ENCODE data around the gene RNF113B. TPM values are rescaled to one million over a fixed set of nuclear protein-coding genes. Genes with fewer than 3 reads are reported as not detected.

The RNF113B gene
- total and polyA plus RNA-seq, 2 donors (not counting 1 experiment from before 2014, with no cell fraction given): not detected

GRCh38 chr13:98156259-98156658 lies 20.8 kb downstream of the RNF113B start:
- no peak overlapping the region for H3K4me2 ChIP-seq (replicated peaks; ENCODE audit: low read depth, low read length, poor library complexity, severe bottlenecking)
- H3K4me3 ChIP-seq (ENCODE audit: control extremely low read depth in 1 of 5, extremely low read depth in 1 of 5, insufficient read depth in 1 of 5, low read depth in 2 of 5, low read length in 4 of 5): no peak overlapping the region
- POLR2A ChIA-PET: no interaction called here
- no peaks in the 10 kb centered on the region for H4K20me1 ChIP-seq (ENCODE audit: control insufficient read depth, insufficient read depth, low read length, poor library complexity, severe bottlenecking)
- Mint-ChIP-seq H3K4me3 (no peak overlapping the region), H3K27ac (no peak overlapping the region), H3K4me1 (no peaks in the 10 kb centered on the region), H3K27me3 (peaks cover 23% of the 10 kb centered on the region), H3K9me3 (ENCODE audit: insufficient read depth) (no peaks in the 10 kb centered on the region)
- no peaks in the 10 kb centered on the region for H3K79me2 ChIP-seq (ENCODE audit: control insufficient read depth, insufficient read depth, low read length)
- DNase-seq: no peak
- H2AFZ ChIP-seq (ENCODE audit: insufficient read depth, low read depth, low read length, poor library complexity, severe bottlenecking): no peak overlapping the region
- WGBS (ENCODE audit: insufficient coverage): no CpG with 5 or more reads among the region's 2 CpGs
- intact Hi-C loops (cut with micrococcal nuclease): no loop called here
- CTCF ChIA-PET: no interaction called here
- no peaks in the 10 kb centered on the region for H3K36me3 ChIP-seq (replicated peaks in 1 of 2; ENCODE audit: control extremely low read depth in 1 of 2, control insufficient read depth in 1 of 2, extremely low read depth in 1 of 2, insufficient read depth in 2 of 2, low read length in 1 of 2)
- no peak overlapping the region for H3K27ac ChIP-seq (ENCODE audit: low read length in 2 of 2)
- H3K9me3 ChIP-seq (ENCODE audit: control extremely low read depth in 1 of 3, control insufficient read depth in 2 of 3, insufficient read depth in 1 of 3, low read length in 2 of 3): no peaks in the 10 kb centered on the region
- TF ChIP-seq CTCF (IDR thresholded peaks at IDR 0.05) (no peak), EZH2 (IDR thresholded peaks at IDR 0.05; ENCODE audit: borderline replicate concordance, insufficient read depth, low read depth, low read length, poor library complexity, severe bottlenecking) (no peak)
- no peak for ATAC-seq (ENCODE audit: low read depth)
- H3K27me3 ChIP-seq (replicated peaks in 1 of 4; ENCODE audit: control extremely low read depth in 1 of 4, control insufficient read depth in 3 of 4, insufficient read depth in 4 of 4, low read length in 3 of 4): peaks cover 0 to 3% (median 0%) of the 10 kb centered on the region in 4 experiments
- H3K9ac ChIP-seq (ENCODE audit: low read length): no peak overlapping the region
- H3K4me1 ChIP-seq (ENCODE audit: control insufficient read depth in 2 of 2, insufficient read depth in 2 of 2, low read length in 2 of 2): no peaks in the 10 kb centered on the region

GRCh38 chr13:98155475-98156109 lies 21.5 kb downstream of the RNF113B start:
- H3K9me3 ChIP-seq (ENCODE audit: control extremely low read depth in 1 of 3, control insufficient read depth in 2 of 3, insufficient read depth in 1 of 3, low read length in 2 of 3): no peaks in the 10 kb centered on the region
- H2AFZ ChIP-seq (ENCODE audit: insufficient read depth, low read depth, low read length, poor library complexity, severe bottlenecking): no peak overlapping the region
- Mint-ChIP-seq H3K27me3 (peaks cover 26% of the 10 kb centered on the region), H3K4me1 (no peaks in the 10 kb centered on the region), H3K4me3 (no peak overlapping the region), H3K27ac (no peak overlapping the region), H3K9me3 (ENCODE audit: insufficient read depth) (no peaks in the 10 kb centered on the region)
- peaks cover 0 to 3% (median 0%) of the 10 kb centered on the region in 4 experiments for H3K27me3 ChIP-seq (replicated peaks in 1 of 4; ENCODE audit: control extremely low read depth in 1 of 4, control insufficient read depth in 3 of 4, insufficient read depth in 4 of 4, low read length in 3 of 4)
- DNase-seq (no peak), ATAC-seq (ENCODE audit: low read depth) (no peak)
- no peaks in the 10 kb centered on the region for H3K4me1 ChIP-seq (ENCODE audit: control insufficient read depth in 2 of 2, insufficient read depth in 2 of 2, low read length in 2 of 2)
- no peaks in the 10 kb centered on the region for H4K20me1 ChIP-seq (ENCODE audit: control insufficient read depth, insufficient read depth, low read length, poor library complexity, severe bottlenecking)
- no peaks in the 10 kb centered on the region for H3K36me3 ChIP-seq (replicated peaks in 1 of 2; ENCODE audit: control extremely low read depth in 1 of 2, control insufficient read depth in 1 of 2, extremely low read depth in 1 of 2, insufficient read depth in 2 of 2, low read length in 1 of 2)
- ChIA-PET CTCF (no interaction called here), POLR2A (no interaction called here)
- no peak overlapping the region for H3K27ac ChIP-seq (ENCODE audit: low read length in 2 of 2)
- TF ChIP-seq EZH2 (IDR thresholded peaks at IDR 0.05; ENCODE audit: borderline replicate concordance, insufficient read depth, low read depth, low read length, poor library complexity, severe bottlenecking): no peak
- TF ChIP-seq CTCF (IDR thresholded peaks at IDR 0.05): no peak
- no peaks in the 10 kb centered on the region for H3K79me2 ChIP-seq (ENCODE audit: control insufficient read depth, insufficient read depth, low read length)
- H3K9ac ChIP-seq (ENCODE audit: low read length): no peak overlapping the region
- intact Hi-C loops (cut with micrococcal nuclease): no loop called here
- WGBS (ENCODE audit: insufficient coverage): 89% methylated on average over 3 of the region's 5 CpGs
- no peak overlapping the region for H3K4me3 ChIP-seq (ENCODE audit: control extremely low read depth in 1 of 5, extremely low read depth in 1 of 5, insufficient read depth in 1 of 5, low read depth in 2 of 5, low read length in 4 of 5)
- H3K4me2 ChIP-seq (replicated peaks; ENCODE audit: low read depth, low read length, poor library complexity, severe bottlenecking): no peak overlapping the region

All from B cell (primary cell).